GM19025 (cell line): ENCODE data around the gene CLEC3B.
"Not testable (repeated sequence)": the region's sequence is repeated elsewhere in the genome, so short reads cannot be mapped to it uniquely, and the experiment has no call there.

Experiments used
- ATAC-seq: cut with Tn5 transposase; IDR thresholded peaks from one replicate; pipeline ENCODE4 v1.9.1; 2021; ENCODE audit warnings: mild to moderate bottlenecking, low read depth, moderate library complexity; ENCODE audit not compliant: unreplicated experiment

The CLEC3B gene, protein sequence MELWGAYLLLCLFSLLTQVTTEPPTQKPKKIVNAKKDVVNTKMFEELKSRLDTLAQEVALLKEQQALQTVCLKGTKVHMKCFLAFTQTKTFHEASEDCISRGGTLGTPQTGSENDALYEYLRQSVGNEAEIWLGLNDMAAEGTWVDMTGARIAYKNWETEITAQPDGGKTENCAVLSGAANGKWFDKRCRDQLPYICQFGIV

DNA sequence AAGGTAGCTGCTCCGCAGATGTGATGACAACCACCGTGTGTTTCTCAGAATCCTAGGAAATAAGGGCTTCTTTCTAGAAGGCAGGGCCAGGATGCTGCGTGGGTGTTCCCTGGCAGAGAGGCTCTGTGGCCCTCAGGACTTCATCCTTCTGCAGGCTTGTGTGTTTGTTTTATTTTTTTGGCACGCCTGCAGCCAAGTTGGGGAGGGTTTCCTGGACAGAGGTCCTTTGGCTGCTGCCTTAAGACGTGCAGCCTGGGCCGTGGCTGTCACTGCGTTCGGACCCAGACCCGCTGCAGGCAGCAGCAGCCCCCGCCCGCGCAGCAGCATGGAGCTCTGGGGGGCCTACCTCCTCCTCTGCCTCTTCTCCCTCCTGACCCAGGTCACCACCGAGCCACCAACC is at the start of gene CLEC3B:
CLEC3B (plus strand) TSS at position 266 of the 400 bp plus-strand sequence; CDS start at position 326, 60 bp downstream.
- ATAC-seq: no peak

DNA sequence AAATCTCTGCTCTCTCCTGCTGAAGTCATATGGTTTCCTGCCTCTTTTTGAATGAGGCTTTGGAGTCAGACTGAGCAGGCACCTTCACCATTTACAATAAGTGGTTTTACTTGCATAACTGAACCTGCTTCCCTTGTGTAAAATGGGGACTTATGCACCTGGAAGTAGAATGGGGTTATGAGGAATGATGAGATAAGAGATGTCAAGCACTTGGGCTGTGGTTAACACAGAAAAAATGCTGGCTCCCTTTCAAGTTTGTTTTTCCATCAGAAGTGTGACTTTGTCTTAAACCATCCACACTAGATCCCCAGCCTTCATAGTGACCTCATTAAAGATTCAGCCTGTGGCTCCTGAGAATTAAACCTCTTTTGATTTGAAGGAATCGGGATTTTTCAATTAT is 44.9 kb upstream of the CLEC3B start:
- no peak for ATAC-seq

DNA sequence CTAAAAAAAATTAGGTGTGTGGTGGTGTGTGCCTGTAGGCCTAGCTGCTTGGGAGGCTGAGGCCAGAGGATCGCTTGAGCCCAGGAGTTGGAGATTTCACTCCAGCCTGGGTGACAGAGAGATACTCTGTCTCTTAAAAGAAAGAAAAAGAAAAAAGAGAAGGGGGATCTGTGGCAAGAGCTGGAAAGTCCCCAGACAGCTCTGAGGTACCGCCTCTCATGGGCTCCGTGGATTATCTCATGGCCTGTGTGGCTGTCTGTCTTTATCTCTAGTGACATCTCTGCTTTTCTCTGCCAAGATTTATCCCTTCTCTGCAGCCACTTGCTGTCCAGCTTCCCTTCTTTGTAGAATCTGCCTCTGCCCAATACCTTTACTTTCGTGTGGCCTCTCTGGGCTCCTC is 44.4 kb upstream of the CLEC3B start:
- ATAC-seq: no peak

DNA sequence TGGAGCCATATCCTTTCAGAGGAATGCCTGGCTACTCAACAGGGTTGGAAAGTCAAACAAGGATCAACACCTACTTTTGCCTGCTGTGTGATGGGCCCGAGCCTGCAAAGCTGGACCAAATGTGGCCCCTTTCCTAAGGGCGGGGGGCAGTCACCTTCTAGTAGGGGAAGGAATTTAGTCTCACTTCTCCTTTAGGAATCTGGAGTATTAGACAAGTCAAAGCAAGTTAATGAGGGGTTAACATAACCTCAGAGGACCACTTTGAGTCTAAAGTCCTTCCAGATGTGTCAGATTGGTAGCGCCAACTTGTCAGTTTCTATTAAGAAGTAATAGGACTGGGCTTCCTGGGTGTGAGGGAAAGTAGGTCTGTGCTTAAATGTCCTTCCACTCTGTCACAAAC is 43.3 kb upstream of the CLEC3B start:
- ATAC-seq: no peak

DNA sequence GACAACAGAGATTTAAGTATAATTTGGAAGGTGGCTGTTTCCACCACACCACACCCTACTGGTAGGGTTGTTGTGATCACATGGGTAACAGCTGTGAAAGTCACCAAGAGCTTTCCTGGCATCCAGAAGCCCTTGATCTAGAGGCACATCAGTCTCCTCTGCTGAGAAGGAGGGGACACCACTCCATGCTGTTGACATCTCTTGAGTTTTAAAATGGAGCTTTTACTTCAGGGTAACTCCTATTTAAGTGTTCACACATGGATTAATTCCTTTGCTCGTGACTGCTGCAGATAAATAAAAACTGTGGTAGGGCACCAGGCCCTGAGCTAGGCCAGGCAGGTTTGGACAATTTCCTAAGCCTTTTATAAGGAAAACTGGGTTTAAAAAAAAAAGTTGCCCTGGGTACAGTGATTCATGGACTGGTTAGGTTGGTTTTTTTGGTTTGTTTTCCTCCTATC is 42.6 kb upstream of the CLEC3B start:
- ATAC-seq: no peak

DNA sequence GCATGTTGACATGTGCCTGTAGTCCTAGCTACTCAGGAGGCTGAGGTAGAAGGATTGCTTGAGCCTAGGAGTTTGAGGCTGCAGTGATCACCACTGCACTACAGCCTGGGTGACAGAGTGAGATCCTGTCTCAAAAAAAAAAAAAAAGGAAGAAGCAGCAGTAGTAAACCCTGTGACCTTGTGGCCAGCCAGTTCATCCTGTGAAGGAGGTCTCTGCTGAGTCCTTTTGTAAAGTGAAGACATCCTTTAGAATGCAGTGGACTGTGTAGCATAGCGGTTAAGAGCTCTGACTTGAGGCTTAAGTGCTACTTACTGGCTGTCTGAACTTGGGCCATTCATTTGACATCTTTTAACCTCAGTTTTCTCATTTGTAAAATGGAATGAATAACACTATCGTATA is 41.8 kb upstream of the CLEC3B start:
- no peak for ATAC-seq

DNA sequence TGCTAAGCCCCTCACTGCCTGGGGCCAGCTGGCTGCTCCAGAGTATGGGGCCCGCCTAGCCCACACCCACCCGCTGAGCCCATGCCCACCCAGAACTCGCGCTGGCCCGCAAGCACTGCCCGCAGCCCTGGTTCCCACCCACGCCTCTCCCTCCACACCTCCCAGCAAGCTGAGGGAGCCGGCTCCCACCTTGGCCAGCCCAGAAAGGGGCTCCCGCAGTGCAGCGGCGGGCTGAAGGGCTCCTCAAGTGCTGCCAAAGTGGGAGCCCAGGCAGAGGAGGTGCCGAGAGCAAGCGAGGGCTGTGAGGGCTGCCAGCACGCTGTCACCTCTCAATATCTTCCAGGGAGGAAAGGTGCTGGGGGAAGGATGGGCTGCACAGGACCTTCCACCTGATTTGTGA is 39.8 kb upstream of the CLEC3B start:
- ATAC-seq: not testable (repeated sequence)

DNA sequence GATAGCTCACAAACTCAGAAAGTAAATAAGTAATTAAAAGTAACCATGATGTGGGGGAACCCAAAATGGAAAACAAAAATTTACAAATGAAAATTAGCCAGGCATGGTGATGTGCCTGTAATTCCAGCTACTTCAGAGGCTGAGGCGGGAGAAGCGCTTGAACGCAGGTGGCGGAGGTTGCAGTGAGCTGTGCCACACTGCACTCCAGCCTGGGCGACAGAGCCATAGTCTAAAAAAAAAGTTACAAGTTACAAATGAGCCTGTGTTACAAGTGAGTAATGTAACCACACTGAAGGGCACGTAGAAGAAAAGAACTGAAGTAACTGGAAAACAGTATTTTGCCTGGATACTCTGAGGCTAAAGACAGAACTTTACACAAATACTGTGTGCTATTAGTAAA is 38.8 kb upstream of the CLEC3B start:
- ATAC-seq: no peak

DNA sequence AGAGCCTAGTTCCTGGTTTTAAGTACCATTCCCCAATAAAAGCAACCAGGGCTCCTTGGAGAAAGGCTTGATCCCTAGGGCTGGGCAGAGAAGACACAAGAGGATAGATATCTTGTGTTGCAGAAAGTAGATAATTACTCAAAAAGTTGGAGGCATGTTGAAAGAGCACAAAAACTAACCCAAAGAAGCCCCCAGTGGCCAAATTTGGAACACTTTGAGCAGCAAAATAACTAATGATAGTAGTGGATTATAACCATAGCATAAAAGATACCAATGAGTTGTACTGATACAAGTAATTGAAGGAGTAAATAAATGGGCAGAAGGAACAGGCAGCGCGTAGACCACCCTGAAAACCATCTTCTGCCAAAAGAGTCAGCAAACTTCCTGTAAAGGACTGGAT is 38.0 kb upstream of the CLEC3B start:
- no peak for ATAC-seq

DNA sequence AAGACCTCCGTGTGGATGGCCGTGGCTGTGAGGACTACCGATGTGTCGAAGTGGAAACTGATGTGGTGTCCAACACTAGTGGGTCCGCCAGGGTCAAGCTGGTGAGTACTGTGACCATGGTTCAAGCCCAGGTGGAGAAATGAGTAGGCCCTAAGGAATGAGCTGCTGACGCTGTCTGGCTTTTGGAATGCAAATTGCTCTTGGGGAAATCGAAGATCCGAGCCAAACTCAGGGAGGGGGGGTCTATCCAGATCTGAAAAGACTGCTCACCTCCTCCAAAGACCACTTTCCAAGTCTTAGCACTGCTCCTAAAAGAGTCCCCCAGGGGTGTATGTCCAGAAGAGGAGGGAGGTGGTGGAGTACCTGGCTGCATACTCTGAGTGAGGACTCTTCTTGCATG is 37.0 kb upstream of the CLEC3B start:
- no peak for ATAC-seq

DNA sequence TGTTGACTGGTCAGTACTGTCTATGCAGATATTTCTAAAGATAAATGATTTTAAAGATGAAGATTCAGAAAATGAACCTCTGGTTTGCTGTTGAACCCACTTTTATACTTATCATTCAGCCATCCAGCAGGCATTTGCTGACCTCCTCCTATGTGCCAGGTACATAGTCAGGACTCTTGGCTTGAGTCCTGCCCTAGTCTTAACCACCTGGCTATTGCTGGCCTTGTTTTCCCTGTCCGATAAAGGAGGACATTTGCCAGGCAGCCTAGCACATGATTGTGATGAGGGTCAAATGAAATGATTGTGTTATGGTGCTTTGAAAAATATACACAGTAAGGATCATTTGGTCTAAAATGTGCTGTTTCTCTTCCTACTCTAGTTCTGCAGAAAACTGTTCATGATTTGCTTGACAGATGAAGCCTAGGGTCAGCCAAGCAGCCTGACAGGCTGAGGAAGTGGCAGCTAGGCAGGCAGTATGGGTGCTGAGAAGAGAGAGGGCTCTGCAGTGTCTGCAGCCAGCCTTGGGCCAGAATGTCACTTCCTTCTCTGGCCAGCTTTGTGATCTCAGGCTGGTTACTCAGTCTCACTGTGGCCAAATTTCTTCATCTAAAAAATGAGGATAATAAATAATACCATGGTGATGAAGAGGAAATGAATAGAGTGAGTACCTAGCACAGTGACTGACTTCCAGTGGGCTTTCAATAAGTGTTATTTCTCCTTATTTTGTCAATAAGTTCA is 36.3 kb upstream of the CLEC3B start:
- ATAC-seq: no peak

DNA sequence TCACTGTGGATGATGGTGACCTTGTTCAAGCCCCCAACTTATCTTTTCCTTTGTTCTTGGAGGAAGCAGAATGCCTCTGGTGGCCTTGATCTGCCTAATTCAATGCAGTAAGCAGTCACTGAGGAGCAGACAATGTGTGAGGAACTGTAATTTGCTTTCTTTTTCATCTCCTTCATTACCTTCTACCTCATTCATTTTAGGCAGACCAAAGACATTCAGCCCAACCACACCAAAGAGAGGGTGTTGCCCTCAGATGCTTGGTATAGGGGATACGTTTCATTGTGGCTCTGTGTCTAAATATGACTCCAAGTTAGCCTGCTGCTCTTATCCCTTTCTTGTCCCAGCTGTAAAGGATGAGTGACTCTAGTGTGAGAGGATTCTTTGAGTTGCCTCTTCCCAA is 34.8 kb upstream of the CLEC3B start:
- no peak for ATAC-seq

DNA sequence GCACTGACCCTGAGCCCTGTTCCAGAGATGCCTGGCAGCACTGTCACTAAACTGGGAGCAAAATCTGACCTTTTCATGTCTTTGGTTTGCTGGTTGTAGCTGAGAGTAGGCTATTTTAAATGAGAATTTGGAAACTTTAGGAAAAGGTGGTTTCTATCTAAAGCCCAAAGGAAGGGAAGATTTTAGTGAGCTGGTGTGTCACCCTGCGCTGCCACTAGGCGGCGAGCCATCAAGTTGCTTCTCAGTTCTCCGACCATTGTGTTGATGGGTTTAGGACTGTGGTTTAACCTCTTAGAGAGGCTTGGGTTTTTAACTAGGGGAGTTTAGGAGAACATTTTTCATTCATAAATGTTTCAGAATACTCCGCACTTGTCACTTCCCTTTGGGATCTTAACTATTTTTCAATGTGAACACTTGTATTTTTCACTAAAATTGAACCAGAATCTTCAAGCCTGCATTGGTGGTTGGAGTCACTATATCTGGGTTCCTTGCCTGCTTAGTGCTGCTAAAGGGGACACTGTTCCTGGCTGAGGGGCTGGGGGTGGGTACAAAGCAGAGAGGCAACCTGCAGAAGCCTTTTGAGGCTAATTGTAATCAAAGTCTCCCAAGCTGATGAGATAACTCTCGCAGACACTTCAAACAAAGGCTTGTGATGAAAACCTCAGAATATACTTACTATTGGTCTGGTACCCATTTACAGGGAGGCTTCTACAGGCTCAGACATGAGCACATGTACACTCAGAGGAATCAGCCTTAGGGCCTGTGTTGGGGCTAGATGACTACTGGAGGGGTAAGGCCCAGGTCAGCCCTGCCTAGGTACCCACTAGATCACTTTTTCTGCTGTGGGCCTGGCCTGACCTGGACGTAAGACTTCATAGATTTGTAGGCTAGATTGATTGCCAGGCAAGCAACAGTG is 33.3 kb upstream of the CLEC3B start:
- no peak for ATAC-seq

DNA sequence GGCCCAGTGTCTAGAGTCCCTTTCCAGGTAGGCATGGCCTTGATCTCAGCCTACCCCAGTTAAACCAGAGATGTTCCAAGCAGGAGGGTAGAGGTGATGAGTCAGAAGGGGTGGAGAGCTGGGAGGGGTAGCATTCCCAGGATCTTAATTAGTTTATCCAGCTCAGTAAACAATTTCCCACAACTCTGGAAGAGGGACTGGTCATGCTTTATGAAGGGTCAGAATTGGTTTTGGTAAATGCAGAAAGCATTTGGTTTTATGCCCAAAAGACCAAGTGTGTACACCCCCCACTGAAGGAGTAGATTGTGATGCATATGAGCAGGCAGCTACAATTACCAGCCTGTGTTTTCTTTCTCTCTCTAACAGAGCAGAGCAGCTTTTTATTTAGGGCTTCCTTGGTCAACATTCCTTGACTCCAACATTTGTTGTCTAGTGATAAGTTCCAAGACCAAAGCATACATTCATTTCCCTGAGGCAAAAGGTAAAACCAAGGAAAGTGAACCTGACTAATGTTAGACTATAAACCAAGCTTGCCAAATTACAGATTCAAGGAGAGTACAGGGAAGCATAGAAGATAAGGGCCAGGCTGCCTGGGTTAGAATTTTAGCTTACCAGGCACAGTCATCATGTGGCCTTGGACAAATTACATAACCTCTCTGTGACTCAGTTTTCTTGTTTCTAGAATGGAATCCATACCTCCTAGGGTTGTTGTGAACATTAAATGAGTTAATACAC is 32.5 kb upstream of the CLEC3B start:
- no peak for ATAC-seq

DNA sequence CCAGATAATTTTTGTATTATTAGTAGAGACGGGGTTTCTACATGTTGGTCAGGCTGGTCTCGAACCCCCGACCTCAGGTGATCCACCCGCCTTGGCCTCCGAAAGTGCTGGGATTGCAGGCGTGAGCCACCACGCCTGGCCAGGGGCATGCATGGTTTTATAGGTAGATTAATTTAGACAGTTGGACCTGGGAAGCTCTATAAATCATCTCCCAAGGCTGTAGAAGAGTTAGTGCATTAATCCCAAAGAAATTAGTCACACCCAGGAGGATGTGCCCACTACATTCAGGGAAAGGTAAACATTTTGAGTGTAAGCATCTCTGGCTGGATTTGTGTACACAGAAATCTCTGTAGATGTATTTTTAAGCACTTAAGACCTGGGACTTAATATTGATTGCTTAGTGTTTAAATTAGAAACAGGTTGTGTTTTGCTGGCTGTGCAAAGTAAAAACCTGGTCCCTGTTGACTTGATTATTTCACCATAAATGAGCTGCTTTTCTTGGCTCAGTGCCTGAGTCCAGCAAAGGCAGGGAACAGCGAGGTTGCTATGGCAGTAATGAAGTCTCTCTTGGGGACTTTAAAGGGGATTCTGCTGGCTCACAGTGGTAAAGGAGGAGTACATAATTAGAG is 30.8 kb upstream of the CLEC3B start:
- no peak for ATAC-seq

DNA sequence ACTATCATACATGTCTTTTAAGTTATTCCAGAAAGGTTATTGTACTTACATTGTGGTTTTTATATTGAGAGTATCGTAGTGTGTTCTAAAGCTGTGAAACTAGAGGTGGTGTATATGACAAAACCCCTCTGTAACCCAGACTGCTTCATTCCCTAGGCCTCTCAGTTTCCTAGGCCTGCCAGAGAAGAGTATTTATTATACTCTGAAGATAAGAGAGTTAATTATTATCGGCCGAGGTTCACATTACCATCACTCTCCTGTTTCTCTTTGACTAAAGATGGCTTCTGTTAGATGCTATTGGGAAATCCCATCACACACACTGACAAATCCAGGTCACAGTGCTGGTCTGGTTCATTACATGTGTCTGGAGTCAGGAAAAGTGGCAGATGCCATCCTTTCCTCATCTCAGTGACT is 29.5 kb upstream of the CLEC3B start:
- peak; percentile 60 for ATAC-seq

DNA sequence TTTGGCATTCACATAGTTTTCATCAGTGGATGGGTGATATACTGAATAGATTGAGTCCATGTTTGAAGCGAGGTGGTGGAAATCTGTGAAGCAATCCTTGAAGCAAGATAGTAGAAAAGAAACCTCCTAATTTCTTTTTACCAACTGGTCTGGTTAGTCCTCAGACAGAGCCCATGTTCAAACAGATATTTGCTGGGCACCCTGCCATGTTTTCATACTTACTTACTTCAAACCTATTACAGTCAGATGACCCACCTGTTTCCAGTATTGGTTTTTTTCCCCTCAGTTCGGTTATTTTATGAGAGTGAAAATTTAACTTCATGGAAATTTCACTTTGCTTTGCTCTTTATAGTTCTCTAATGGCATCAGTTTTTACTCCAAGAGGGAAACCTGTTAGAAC is 26.3 kb upstream of the CLEC3B start:
- no peak for ATAC-seq

DNA sequence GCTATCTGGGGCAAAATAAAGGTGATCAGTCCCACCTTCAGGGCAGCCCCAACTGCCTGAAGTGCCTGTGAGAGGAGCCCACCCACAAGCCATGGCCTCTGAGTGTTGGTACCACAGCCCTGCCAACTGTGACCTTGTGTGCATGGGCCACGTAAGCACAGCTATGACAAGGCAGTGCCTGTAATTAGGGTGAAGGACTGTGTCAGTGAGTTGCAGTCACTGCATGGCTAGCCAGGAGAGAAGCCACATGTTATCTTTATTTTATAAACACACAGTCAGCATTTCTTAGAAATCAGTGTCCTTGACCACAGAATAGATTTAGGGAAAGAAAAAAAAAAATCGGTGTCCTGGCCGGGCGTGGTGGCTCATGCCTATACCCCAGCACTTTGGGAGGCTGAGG is 25.3 kb upstream of the CLEC3B start:
- ATAC-seq: no peak

DNA sequence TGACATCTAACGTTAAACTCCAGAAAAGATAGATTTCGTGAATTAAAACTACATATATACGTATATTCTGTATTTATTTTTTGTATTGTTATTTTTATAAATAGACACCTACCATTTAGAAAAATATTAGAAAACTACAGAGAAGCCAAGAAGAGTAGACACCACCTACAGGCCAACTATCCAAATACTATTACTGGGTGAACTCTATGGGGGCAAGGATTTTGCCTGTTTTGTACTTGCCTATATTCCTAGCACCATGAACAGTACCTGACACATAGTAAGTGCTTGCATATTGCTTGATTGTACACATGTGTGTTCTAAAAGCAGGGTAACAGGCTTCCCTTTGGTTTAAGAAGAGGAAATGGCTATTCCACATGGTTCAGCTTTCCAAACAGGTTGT is 24.4 kb upstream of the CLEC3B start:
- ATAC-seq: no peak

DNA sequence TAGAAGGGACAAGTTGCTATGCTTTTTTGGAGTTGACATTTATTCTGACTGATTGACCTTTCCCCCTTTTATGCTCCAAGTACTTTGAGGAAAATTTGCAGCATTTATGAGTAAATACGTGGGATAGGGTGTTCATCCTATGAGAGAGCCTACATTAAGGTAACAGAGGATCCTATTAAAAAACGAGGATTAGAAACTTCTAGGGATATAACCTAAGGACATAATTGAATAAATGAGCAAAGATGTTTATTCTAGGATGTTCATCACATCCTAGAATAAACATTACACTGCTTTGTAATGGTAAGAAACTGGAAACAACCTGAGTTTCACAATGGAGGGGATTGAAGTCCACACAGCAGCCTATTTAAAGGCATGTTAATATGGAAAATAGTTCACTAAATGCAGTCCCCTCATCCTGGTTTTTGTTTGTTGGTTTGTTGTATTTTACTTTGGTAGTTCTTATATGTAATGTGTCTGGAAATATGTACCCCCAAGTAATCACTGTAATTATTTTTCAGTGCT is 23.9 kb upstream of the CLEC3B start:
- no peak for ATAC-seq
